CD14-positive monocyte (primary cell): ENCODE results near the gene CACTIN. TPM values are rescaled to one million over a fixed set of nuclear protein-coding genes. Genes with fewer than 3 reads are reported as not detected.

ENCODE experiments used
- DNase-seq, 3 donors: peaks; one replicate each; pipeline ENCODE4 v3.0.0-alpha.2; 2011 to 2022
- H2AFZ ChIP-seq: 2 replicates; pipeline ENCODE4 v1.6.0; 2012; ENCODE audit warnings: mild to moderate bottlenecking, low read depth, low read length, inconsistent platforms; ENCODE audit not compliant: insufficient read depth, poor library complexity, severe bottlenecking
- H3K27ac ChIP-seq, 2 donors: 1 replicate in 1 of 2; 2 replicates in 1 of 2; pipeline ENCODE4 v1.5.1; 2012 to 2013; ENCODE audit warnings: low read length in 2 of 2, control low read depth in 1 of 2, inconsistent platforms in 1 of 2, low read depth in 1 of 2, mild to moderate bottlenecking in 1 of 2
- H3K27me3 ChIP-seq, 2 donors: one replicate each; pipeline versions ENCODE4 v1.6.0 to v1.6.1; 2011 to 2013; ENCODE audit warnings: low read length in 2 of 2; ENCODE audit not compliant: control insufficient read depth in 2 of 2, insufficient read depth in 2 of 2
- H3K36me3 ChIP-seq, 2 donors: replicated peaks in 1 of 2; 1 replicate in 1 of 2; 2 replicates in 1 of 2; pipeline versions ENCODE4 v1.5.1 to v1.6.1; 2012 to 2013; ENCODE audit warnings: low read length in 2 of 2, control low read depth in 1 of 2, inconsistent platforms in 1 of 2, mild to moderate bottlenecking in 1 of 2; ENCODE audit not compliant: insufficient read depth in 2 of 2, control insufficient read depth in 1 of 2
- H3K4me1 ChIP-seq, 2 donors: 1 replicate in 1 of 2; 2 replicates in 1 of 2; pipeline versions ENCODE4 v1.5.1 to v1.6.1; 2012 to 2013; ENCODE audit warnings: low read length in 2 of 2, control low read depth in 1 of 2, inconsistent platforms in 1 of 2, mild to moderate bottlenecking in 1 of 2, moderate library complexity in 1 of 2; ENCODE audit not compliant: insufficient read depth in 2 of 2, control insufficient read depth in 1 of 2
- H3K4me2 ChIP-seq: replicated peaks from 2 replicates; pipeline ENCODE3; 2012; ENCODE audit warnings: low read length, moderate library complexity, mild to moderate bottlenecking; ENCODE audit not compliant: poor library complexity, severe bottlenecking; ENCODE audit errors: extremely low read depth
- H3K4me3 ChIP-seq, 3 experiments: fragments of 200-600 bp in 1 of 3; sonication (generic) in 1 of 3; replicated peaks in 1 of 3; 1 replicate in 2 of 3; 2 replicates in 1 of 3; pipeline ENCODE4 v1.5.1; 2011 to 2013; ENCODE audit warnings: low read length in 3 of 3, mild to moderate bottlenecking in 3 of 3, control low read depth in 2 of 3, low read depth in 2 of 3, inconsistent platforms in 1 of 3, moderate library complexity in 1 of 3
- H3K79me2 ChIP-seq: 2 replicates; pipeline ENCODE4 v1.6.0; 2012; ENCODE audit warnings: mild to moderate bottlenecking, control low read depth, inconsistent platforms, low read length, moderate library complexity; ENCODE audit not compliant: insufficient read depth
- H3K9ac ChIP-seq: 2 replicates; pipeline ENCODE4 v1.6.0; 2017; ENCODE audit warnings: low read length, mild to moderate bottlenecking; ENCODE audit not compliant: insufficient read depth, poor library complexity, severe bottlenecking
- H3K9me3 ChIP-seq, 2 donors: replicated peaks in 1 of 2; 1 replicate in 1 of 2; 2 replicates in 1 of 2; pipeline versions ENCODE4 v1.5.1 to v1.6.1; 2012 to 2013; ENCODE audit warnings: low read length in 2 of 2, control low read depth in 1 of 2; ENCODE audit not compliant: control insufficient read depth in 1 of 2, insufficient read depth in 1 of 2
- H4K20me1 ChIP-seq: 2 replicates; pipeline ENCODE4 v1.6.0; 2012; ENCODE audit warnings: mild to moderate bottlenecking, low read length, control low read depth, moderate library complexity; ENCODE audit not compliant: insufficient read depth
- H3K27ac Mint-ChIP-seq, 7 donors: one replicate each; pipeline ENCODE4 v1.8.0; 2020; ENCODE audit warnings: mild to moderate bottlenecking in 7 of 7, mixed read lengths in 7 of 7, moderate library complexity in 6 of 7, inconsistent platforms in 2 of 7
- H3K27me3 Mint-ChIP-seq, 3 donors: one replicate each; pipeline ENCODE4 v1.8.0; 2021 to 2022; ENCODE audit warnings: low read depth in 3 of 3, mild to moderate bottlenecking in 3 of 3, mixed read lengths in 3 of 3, moderate library complexity in 3 of 3, inconsistent platforms in 1 of 3
- H3K36me3 Mint-ChIP-seq, 2 donors: one replicate each; pipeline ENCODE4 v1.8.0; 2020; ENCODE audit warnings: mixed read lengths in 2 of 2, inconsistent platforms in 1 of 2, mild to moderate bottlenecking in 1 of 2
- H3K4me1 Mint-ChIP-seq: one replicate; pipeline ENCODE4 v1.8.0; 2020; ENCODE audit warnings: mild to moderate bottlenecking, mixed read lengths
- H3K4me3 Mint-ChIP-seq, 2 donors: one replicate each; pipeline ENCODE4 v1.8.0; 2020; ENCODE audit warnings: mild to moderate bottlenecking in 2 of 2, mixed read lengths in 2 of 2, moderate library complexity in 1 of 2
- H3K9me3 Mint-ChIP-seq, 7 donors: one replicate each; pipeline ENCODE4 v1.8.0; 2020 to 2022; ENCODE audit warnings: mixed read lengths in 7 of 7, mild to moderate bottlenecking in 6 of 7, moderate library complexity in 6 of 7, inconsistent platforms in 2 of 7
- CTCF ChIP-seq: fragments of 200-600 bp; IDR thresholded peaks from one replicate; pipeline ENCODE4 v1.8.0; 2022; ENCODE audit warnings: antibody characterized with exemption, mild to moderate bottlenecking
- WGBS: methylation state at CpG from one replicate; pipeline ENCODE4 v1.1.5; 2013; ENCODE audit warnings: missing lambda C conversion rate; ENCODE audit not compliant: insufficient coverage; 5-methylcytosine and 5-hydroxymethylcytosine counted together
- intact Hi-C, 2 donors: fragments of 100-400 bp; cut with micrococcal nuclease; formaldehyde crosslinking; loops; one replicate each; pipeline versions ENCODE4 v1.15.0 to v1.15.1; 2023
- polyA plus RNA-seq, 3 donors: library from polyadenylated mRNA; depleted of rRNA in 1 of 3; unstranded in 2 of 3; stranded (reverse) in 1 of 3; fragments of 300-500 nt in 2 of 3; fragments of >200 nt in 1 of 3; fragmentation: Illumina TruSeq in 2 of 3; gene quantifications; 1 replicate in 2 of 3; 2 replicates in 1 of 3; pipeline ENCODE4 v1.2.3, GENCODE V29; 2012 to 2021

Gene CACTIN
- polyA plus RNA-seq, 3 donors: 2.5 to 19.4 (median 3.0) TPM

DNA sequence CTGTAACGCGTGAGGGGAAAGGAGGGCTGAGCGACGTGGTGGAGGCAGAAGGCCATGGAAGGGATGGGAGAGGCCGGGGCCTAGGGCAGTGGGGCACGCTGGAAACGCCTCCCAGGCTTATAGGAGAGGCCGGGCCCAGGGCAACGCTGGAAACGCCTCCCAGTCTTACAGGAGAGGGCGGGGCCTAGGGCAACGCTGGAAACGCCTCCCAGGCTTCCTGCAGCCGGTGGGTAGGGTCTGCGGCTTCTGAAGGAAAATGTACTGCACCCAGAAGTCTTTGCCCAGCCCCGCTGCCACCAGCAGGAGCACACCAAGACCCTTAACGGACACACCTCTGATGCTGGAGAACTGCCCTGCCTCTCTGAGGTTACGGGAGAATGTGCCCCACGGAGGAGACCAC lies 9.1 kb downstream of the CACTIN start:
- Histone ChIP-seq H3K27me3 (no peaks in the 10 kb centered on the region), H3K4me1 (peaks cover 0 to 5% of the 10 kb centered on the region in 2 donors), H2AFZ (no peak overlapping the region), H3K36me3 (peaks cover 43 to 56% of the 10 kb centered on the region in 2 donors), H4K20me1 (peaks cover 7% of the 10 kb centered on the region), H3K27ac (no peak overlapping the region), H3K79me2 (no peaks in the 10 kb centered on the region), H3K4me2 (no peak overlapping the region), H3K9me3 (no peaks in the 10 kb centered on the region), H3K4me3 (no peak overlapping the region), H3K9ac (no peak overlapping the region)
- Mint-ChIP-seq H3K9me3 (peaks cover 0 to 2% (median 0%) of the 10 kb centered on the region in 7 donors), H3K36me3 (peaks cover 27 to 71% of the 10 kb centered on the region in 2 donors), H3K4me3 (no peak overlapping the region), H3K27me3 (no peaks in the 10 kb centered on the region), H3K4me1 (peaks cover 9% of the 10 kb centered on the region), H3K27ac (no peak overlapping the region)
- intact Hi-C loops: loop anchor here in 1 of 2 donors (5.0 kb wide), 1 partner anchor 70 kb away; no protein-coding TSS in a partner anchor
- TF ChIP-seq CTCF: no peak
- WGBS: 8% methylated on average over 19 of the region's 19 CpGs
- DNase-seq: no peak

DNA sequence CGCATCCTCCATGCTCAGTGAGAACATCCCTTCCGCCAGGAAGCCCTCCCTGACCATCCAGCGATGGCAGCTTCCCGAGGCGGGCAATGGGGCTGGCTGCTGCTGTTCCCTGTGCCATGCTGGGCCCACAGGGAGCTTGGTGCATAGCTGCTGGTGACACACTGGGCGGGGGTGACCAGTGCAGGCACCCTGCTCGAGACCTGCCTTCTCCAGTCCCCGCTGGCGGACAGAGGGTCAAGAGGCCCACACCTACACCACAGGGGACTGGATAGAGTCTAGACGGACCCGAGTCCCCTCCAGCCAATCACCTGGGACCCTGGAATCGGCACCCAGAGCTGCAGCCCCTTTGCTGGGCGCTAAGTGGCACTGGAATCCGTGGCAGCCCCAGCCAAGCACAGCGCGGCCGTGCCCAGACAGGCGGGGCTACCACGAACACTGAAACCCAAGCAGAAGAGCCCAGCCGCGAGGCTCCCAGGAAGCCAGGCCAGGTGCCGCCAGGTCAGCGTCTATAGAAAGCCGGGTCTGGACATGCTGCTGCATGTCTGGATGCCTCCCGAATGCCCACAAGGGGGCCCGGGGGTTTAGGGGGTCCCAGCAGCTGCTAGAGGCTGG lies 11.0 kb downstream of the CACTIN start:
- peaks cover 44 to 54% of the 10 kb centered on the region in 2 donors for H3K36me3 ChIP-seq
- TF ChIP-seq CTCF: no peak
- H3K9me3 ChIP-seq: no peaks in the 10 kb centered on the region
- no peaks in the 10 kb centered on the region for H3K27me3 ChIP-seq
- no peak overlapping the region for H2AFZ ChIP-seq
- peaks cover 0 to 7% (median 2%) of the 10 kb centered on the region in 7 donors for H3K9me3 Mint-ChIP-seq
- H3K4me1 ChIP-seq: peaks cover 0 to 5% of the 10 kb centered on the region in 2 donors
- no peak overlapping the region for H3K4me3 Mint-ChIP-seq
- H3K27ac Mint-ChIP-seq: no peak overlapping the region
- DNase-seq: no peak
- H3K27me3 Mint-ChIP-seq: no peaks in the 10 kb centered on the region
- peaks cover 9% of the 10 kb centered on the region for H3K4me1 Mint-ChIP-seq
- no peak overlapping the region for H3K4me2 ChIP-seq
- intact Hi-C loops: loop anchor here in 1 of 2 donors (5.0 kb wide), 1 partner anchor 68 kb away; no protein-coding TSS in a partner anchor
- H4K20me1 ChIP-seq: no peaks in the 10 kb centered on the region
- WGBS: 95% methylated on average over 26 of the region's 26 CpGs
- H3K36me3 Mint-ChIP-seq: peaks cover 26 to 65% of the 10 kb centered on the region in 2 donors
- H3K79me2 ChIP-seq: no peaks in the 10 kb centered on the region
- no peak overlapping the region for H3K27ac ChIP-seq
- no peak overlapping the region for H3K9ac ChIP-seq
- H3K4me3 ChIP-seq: no peak overlapping the region
